Upper lobe of right lung (tissue), 1 donor: ENCODE measurements around the gene RBMS3. TPM values are rescaled to one million over a fixed set of nuclear protein-coding genes. Genes with fewer than 3 reads are reported as not detected.

Experiments used
- ATAC-seq: fragments of 200-7000 bp; cut with Tn5 transposase; one replicate; pipeline ENCODE4 v1.9.1; 2020; ENCODE audit warnings: mild to moderate bottlenecking, moderate library complexity
- DNase-seq: peaks from one replicate; pipeline ENCODE4 v3.0.0-alpha.2; 2020
- H3K27ac ChIP-seq: fragments of 200-600 bp; one replicate; pipeline ENCODE4 v1.8.0; 2022
- H3K27me3 ChIP-seq: fragments of 200-600 bp; one replicate; pipeline ENCODE4 v1.8.0; 2022; ENCODE audit warnings: mild to moderate bottlenecking
- H3K36me3 ChIP-seq: fragments of 200-600 bp; one replicate; pipeline ENCODE4 v1.8.0; 2022
- H3K4me1 ChIP-seq: fragments of 200-600 bp; one replicate; pipeline ENCODE4 v1.8.0; 2022
- H3K4me3 ChIP-seq: fragments of 200-600 bp; one replicate; pipeline ENCODE4 v1.8.0; 2022; ENCODE audit warnings: mild to moderate bottlenecking
- H3K9me3 ChIP-seq: fragments of 200-600 bp; one replicate; pipeline ENCODE4 v1.8.0; 2022
- intact Hi-C: fragments of 100-400 bp; cut with DNase I; formaldehyde crosslinking; loops from one replicate; pipeline ENCODE4 v1.11.0; 2022
- total RNA-seq: library from RNA; stranded (reverse); fragmentation: NEBNext Ultra II Directional; extraction: Animal tissue kit (Norgen Biotek cat#: 25700); gene quantifications from one replicate; pipeline ENCODE4 v1.2.1, GENCODE V29; 2021
- TF ChIP-seq, protein P1 (sequence below): fragments of 200-600 bp; IDR thresholded peaks from one replicate; pipeline ENCODE4 v1.8.0; 2022; ENCODE audit warnings: antibody characterized with exemption
- donor health status: DM: no; HTN: yes; CAD: no; lungs with severe emphysema.

The RBMS3 gene
- total RNA-seq, 1 donor from 2014 or later, result 85.9 TPM

DNA sequence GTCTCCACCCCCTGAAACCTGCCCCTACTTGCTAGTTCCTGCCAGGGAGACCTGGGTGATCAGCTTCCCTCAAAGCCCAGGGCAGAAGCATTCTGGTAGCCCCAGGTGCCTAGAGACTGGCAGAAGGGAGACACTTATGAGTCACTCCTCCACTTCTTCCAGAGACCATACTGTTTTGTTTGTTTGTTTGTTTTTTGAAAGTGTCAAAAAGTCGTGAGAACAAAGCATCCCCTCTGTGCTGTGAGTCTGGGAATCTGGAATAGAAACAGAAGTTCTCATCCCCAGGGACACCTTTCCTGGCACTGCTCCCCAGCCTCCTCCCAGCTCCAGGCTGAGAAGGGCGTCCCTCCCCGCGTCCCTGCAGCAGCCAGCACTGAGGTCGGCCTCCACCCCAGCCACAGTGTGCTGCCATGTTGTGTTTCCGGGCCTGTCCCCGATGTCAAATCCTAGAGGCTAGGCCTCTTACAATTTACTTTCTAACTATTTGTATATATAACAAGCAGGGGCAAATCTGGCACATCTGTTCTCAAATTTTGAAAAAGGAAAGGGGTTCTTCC lies 573.0 kb downstream of the RBMS3 start:
- H3K36me3 ChIP-seq, result no peaks in the 10 kb centered on the region
- intact Hi-C loops, result no loop called here
- no peaks in the 10 kb centered on the region for H3K27me3 ChIP-seq
- TF ChIP-seq, protein P1, sequence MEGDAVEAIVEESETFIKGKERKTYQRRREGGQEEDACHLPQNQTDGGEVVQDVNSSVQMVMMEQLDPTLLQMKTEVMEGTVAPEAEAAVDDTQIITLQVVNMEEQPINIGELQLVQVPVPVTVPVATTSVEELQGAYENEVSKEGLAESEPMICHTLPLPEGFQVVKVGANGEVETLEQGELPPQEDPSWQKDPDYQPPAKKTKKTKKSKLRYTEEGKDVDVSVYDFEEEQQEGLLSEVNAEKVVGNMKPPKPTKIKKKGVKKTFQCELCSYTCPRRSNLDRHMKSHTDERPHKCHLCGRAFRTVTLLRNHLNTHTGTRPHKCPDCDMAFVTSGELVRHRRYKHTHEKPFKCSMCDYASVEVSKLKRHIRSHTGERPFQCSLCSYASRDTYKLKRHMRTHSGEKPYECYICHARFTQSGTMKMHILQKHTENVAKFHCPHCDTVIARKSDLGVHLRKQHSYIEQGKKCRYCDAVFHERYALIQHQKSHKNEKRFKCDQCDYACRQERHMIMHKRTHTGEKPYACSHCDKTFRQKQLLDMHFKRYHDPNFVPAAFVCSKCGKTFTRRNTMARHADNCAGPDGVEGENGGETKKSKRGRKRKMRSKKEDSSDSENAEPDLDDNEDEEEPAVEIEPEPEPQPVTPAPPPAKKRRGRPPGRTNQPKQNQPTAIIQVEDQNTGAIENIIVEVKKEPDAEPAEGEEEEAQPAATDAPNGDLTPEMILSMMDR, result no peak
- no peak overlapping the region for H3K27ac ChIP-seq
- H3K9me3 ChIP-seq, result no peaks in the 10 kb centered on the region
- no peaks in the 10 kb centered on the region for H3K4me1 ChIP-seq
- H3K4me3 ChIP-seq, result no peak overlapping the region
- DNase-seq (no peak), ATAC-seq (no peak)

DNA sequence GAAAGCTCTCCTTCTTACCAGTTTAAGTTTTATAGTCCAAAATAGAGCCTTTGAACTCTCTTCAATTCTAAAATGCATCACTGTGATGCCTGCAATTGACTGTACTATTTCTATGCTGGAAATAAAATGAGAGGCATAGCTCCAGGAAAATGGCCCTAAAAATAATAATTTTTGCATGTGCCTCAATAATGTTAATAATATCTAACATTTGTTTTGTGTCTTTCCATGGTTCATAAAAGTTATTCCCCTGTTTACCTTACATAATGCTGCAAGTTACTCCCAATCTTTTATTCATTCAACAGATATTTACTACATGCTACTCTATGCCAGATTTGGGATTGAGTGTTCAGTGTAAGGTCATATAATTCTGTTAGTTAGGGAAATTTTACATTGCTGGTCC lies 574.0 kb downstream of the RBMS3 start:
- no peak overlapping the region for H3K4me3 ChIP-seq
- TF ChIP-seq, protein P1, result no peak
- no peaks in the 10 kb centered on the region for H3K4me1 ChIP-seq
- intact Hi-C loops, result no loop called here
- DNase-seq, result no peak
- no peaks in the 10 kb centered on the region for H3K27me3 ChIP-seq
- no peak for ATAC-seq
- H3K27ac ChIP-seq, result no peak overlapping the region
- no peaks in the 10 kb centered on the region for H3K9me3 ChIP-seq
- no peaks in the 10 kb centered on the region for H3K36me3 ChIP-seq

DNA sequence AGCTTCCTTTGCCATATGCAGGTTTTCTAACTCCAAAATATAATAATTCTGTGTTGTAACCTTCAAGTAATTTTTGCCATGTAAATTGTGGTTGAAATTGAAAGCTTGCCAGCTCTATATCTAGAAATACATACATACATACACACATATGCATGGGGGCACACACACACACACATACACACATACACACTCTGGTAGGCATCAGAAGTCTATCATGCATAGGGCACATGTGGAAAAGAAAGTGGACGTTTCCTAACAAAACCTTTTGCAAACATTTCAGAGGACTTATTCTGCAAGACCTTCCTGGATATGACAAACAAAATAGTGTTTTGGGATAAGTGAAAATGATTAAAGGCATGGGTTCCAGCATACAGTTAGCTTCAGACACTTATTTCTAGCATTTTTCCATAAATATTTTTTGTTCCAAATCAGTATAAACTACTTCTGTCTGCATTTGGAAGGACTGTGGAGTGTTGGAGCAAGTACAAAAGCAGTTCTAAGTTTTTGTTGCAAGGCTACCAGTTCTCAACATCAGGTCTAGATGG lies 578.9 kb downstream of the RBMS3 start:
- Histone ChIP-seq H3K4me1 (no peaks in the 10 kb centered on the region), H3K27me3 (no peaks in the 10 kb centered on the region), H3K9me3 (no peaks in the 10 kb centered on the region), H3K27ac (no peak overlapping the region), H3K4me3 (no peak overlapping the region), H3K36me3 (no peaks in the 10 kb centered on the region)
- intact Hi-C loops, result no loop called here
- TF ChIP-seq, protein P1, result no peak
- DNase-seq (no peak), ATAC-seq (no peak)

DNA sequence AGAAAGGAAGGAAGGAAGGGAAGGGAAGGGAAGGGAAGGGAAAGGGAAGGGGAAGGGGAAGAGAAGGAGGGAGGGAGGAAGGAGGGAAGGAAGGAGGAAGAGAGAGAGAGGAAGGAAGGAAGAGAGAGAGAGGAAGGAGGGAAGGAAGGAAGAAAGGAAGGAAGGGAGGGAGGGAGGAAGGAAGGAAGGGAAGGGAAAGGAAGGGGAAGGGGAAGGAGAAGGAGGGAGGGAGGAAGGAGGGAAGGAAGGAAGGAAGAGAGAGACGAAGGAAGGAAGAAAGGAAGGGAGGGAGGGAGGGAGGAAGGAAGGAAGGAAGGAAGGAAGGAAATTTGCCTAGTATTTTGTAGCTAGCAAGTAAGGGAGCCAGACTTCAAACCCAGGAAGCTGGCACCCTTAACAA lies 583.9 kb downstream of the RBMS3 start:
- TF ChIP-seq, protein P1, result no peak
- no peak for ATAC-seq
- no peak for DNase-seq
- Histone ChIP-seq H3K4me3 (no peak overlapping the region), H3K27ac (no peak overlapping the region), H3K27me3 (no peaks in the 10 kb centered on the region), H3K9me3 (no peaks in the 10 kb centered on the region), H3K4me1 (no peaks in the 10 kb centered on the region), H3K36me3 (no peaks in the 10 kb centered on the region)
- intact Hi-C loops, result no loop called here

DNA sequence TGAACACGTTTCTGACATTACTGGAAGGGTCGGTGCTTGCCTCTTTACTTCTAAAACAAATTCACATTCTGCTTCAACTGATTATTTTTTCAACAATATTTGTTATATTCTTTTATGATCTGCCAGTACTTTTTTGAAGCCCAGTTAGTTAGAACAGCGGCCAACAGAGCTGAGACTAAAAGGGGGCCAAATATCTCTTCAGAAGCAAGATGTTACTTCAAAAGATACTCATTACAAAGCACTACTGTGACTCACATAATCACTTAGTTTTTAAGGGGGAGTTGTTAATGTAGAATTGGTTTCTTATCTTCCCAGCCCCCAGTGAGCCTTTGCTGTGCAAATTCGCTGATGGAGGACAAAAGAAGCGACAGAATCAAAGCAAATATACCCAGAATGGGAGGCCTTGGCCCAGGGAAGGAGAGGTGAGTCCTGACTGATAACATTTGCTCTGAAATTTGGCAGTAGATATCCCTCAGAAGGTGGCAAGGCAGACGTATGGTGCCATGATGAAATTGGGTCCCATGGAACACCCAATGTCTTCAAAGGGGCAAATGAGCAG lies 587.8 kb downstream of the RBMS3 start:
- no peaks in the 10 kb centered on the region for H3K27me3 ChIP-seq
- no peak overlapping the region for H3K4me3 ChIP-seq
- H3K4me1 ChIP-seq, result no peaks in the 10 kb centered on the region
- H3K9me3 ChIP-seq, result no peaks in the 10 kb centered on the region
- intact Hi-C loops, result no loop called here
- ATAC-seq (no peak), DNase-seq (no peak)
- TF ChIP-seq, protein P1, result no peak
- no peaks in the 10 kb centered on the region for H3K36me3 ChIP-seq
- H3K27ac ChIP-seq, result no peak overlapping the region

DNA sequence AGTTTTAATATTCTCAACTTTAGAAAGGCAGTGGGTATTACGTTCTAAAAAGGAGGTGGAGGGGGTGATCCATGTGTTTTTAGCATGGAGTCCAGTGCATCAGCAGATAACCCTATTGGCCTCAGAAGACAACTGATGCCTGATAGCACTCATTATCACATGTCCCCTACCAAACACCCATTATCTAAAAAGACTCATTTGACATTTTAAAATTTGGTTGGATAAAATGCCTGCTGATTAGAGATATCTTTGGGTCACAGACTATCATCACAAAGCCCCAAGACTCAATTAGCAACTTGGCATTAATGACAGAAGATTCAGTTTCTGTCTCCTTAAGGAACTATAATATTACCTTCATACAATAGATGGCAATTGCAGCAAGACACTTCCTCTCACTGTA lies 589.3 kb downstream of the RBMS3 start:
- H3K27me3 ChIP-seq, result no peaks in the 10 kb centered on the region
- intact Hi-C loops, result no loop called here
- no peaks in the 10 kb centered on the region for H3K4me1 ChIP-seq
- ATAC-seq, result no peak
- no peak overlapping the region for H3K27ac ChIP-seq
- DNase-seq, result no peak
- no peaks in the 10 kb centered on the region for H3K36me3 ChIP-seq
- no peaks in the 10 kb centered on the region for H3K9me3 ChIP-seq
- TF ChIP-seq, protein P1, result no peak
- no peak overlapping the region for H3K4me3 ChIP-seq
